Anterior cingulate cortex (tissue), 58 donors: Measurements from ENCODE around the gene TMEM108.
"Not testable (repeated sequence)": the region's sequence is repeated elsewhere in the genome, so short reads cannot be mapped to it uniquely, and the experiment has no call there.

Experiments
- DNase-seq, 58 donors: peaks; one replicate each; lab custom pipeline; 2025; lab: John Stamatoyannopoulos, UW

Gene TMEM108

GRCh38 chr3:133038089-133038730, at the start of gene TMEM108:
Gene TMEM108 (plus strand): TSS chr3:133038391.
- DNase-seq = peak; percentile 59 to 97 (median 89)

GRCh38 chr3:132995971-132996370, 42.2 kb upstream of the TMEM108 start:
- no peak for DNase-seq

GRCh38 chr3:132997404-132998185, 40.6 kb upstream of the TMEM108 start:
- DNase-seq = no peak

- not testable (repeated sequence) for DNase-seq
Observed at GRCh38 chr3:133005032-133005431, 33.2 kb upstream of the TMEM108 start.

- DNase-seq = no peak
Observed at GRCh38 chr3:133007601-133008000, 30.6 kb upstream of the TMEM108 start.

GRCh38 chr3:133014325-133014724, 23.9 kb upstream of the TMEM108 start:
- DNase-seq = no peak

- DNase-seq = not testable (repeated sequence)
Observed at GRCh38 chr3:133015573-133015972, 22.6 kb upstream of the TMEM108 start.

- DNase-seq = no peak
Observed at GRCh38 chr3:133016838-133017309, 21.3 kb upstream of the TMEM108 start.

GRCh38 chr3:133018921-133019320, 19.3 kb upstream of the TMEM108 start:
- no peak for DNase-seq

GRCh38 chr3:133021206-133021605, 17.0 kb upstream of the TMEM108 start:
- DNase-seq = no peak

- DNase-seq = no peak
Observed at GRCh38 chr3:133023362-133023761, 14.8 kb upstream of the TMEM108 start.

GRCh38 chr3:133025546-133025945, 12.6 kb upstream of the TMEM108 start:
- no peak for DNase-seq

- no peak for DNase-seq
Observed at GRCh38 chr3:133032301-133032700, 5.9 kb upstream of the TMEM108 start.

GRCh38 chr3:133037436-133037835, 755 bp upstream of the TMEM108 start:
- DNase-seq = peak in 5 of 58 donors; percentile 1 to 22 (median 2)

GRCh38 chr3:133038731-133039375, 662 bp downstream of the TMEM108 start:
- peak in 41 of 58 donors; percentile 5 to 62 (median 32) for DNase-seq

- peak in 57 of 58 donors; percentile 4 to 92 (median 74) for DNase-seq
Observed at GRCh38 chr3:133040696-133041523, 2.7 kb downstream of the TMEM108 start.

GRCh38 chr3:133041524-133041829, 3.3 kb downstream of the TMEM108 start:
- DNase-seq = no peak

- DNase-seq = no peak
Observed at GRCh38 chr3:133042778-133043177, 4.6 kb downstream of the TMEM108 start.

- no peak for DNase-seq
Observed at GRCh38 chr3:133047980-133048379, 9.8 kb downstream of the TMEM108 start.

GRCh38 chr3:133049491-133049890, 11.3 kb downstream of the TMEM108 start:
- DNase-seq = no peak

- no peak for DNase-seq
Observed at GRCh38 chr3:133050891-133051290, 12.7 kb downstream of the TMEM108 start.
